Right hindlimb (tissue), 1 donor: ENCODE results near the gene SRR.

Source experiments
- DNase-seq: peaks from one replicate; pipeline ENCODE4 v3.0.0-alpha.2; 2018

Gene SRR

DNA sequence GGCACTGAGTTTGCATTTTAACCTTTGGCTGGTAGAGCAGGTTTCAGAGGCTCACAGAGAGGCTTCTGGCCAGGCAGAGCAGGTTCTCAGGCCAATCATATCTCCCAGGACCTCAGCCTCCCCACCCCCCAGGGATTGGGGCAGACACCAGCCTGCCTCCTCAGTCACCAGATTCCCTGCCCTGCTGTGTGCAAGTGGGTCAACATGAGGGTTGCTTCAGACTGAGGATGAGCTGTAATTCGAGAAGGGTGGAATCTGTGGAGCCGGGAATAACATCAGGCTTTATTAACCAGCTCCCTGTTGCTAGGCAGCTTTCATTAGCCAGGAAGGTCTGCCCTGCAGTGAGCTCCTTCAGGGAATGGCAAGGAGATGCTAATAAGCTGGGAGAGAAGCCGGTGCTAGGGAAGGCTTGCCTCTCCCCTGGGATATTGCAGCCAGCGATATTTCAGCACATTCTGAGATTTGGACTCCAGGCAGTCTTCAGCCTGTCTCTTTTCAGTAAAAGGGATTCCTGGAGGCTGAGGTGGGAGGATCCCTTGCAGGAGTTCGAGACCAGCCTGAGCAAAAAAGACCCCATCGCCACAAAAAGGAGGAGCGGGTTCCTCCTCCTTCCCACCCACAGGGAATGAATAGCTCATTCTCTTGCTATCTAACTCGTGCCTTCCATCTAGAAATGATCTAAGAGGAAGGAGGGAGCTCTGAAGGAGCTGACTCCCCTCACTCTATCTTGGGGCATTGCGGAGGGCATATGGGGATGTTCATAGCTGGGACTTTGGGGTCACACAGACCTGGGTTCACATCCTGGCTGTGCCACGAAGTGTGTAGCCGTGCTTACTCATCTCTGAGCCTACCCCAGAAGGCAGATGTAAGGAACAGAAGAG, 44.3 kb downstream of the SRR start:
- DNase-seq: no peak

DNA sequence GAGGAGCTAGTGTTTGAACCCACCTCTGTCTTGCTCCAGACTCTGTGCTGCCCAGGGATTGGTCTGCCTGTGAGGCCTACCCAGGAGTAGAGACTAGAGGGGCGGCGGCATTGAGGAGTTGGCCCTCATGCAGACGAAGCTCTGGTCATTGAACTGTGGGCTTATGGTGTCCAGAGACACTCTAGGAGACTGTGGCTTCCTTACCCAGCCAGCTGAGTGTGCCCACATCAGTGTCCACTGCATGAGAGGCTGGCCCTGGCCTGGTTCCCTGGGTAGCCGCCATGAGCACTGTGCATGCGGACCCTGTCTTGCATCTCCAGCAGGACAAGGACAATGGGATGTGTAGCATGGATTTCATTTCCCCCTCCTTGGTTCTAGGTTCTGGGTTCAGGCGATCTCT, 47.5 kb downstream of the SRR start:
- DNase-seq: no peak

DNA sequence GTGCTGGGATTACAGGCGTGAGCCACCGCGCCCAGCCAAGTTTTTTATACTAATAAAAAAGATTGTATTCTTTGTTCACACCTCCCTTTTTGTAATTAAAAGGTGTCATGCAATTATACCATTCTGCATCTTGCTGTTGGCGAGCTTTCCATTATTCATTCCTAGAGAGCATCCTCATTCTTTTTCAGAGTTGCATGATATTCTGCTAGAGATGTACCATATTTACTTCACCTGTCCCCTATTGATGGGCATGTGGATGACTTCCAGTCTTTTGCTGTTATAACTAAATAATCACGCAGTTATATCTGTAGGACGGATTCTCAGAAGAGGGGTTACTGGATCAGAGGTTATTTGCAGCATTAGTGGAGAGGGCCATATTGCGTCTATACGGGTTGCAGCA, 50.6 kb downstream of the SRR start:
- DNase-seq: no peak

DNA sequence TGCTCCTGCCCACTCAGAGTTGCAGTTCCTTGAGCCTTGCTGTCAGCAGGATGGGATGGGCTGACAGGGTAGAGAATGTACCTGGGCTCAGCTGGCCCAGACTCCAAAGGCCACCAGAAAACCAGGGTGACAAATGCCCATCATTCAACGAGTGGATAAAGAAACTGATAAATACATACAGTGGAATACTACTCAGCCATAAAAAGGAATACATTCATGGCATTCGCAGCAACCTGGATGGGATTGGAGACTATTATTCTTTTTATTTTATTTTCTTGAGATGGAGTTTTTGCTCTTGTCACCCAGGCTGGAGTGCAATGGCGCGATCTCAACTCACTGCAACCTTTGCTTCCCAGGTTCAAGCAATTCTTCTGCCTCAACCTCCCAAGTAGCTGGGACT, 53.5 kb downstream of the SRR start:
- no peak for DNase-seq

- peak; percentile 11 for DNase-seq
These were observed 54.2 kb downstream of the SRR start for GRCh38 chr17:2357931-2358434.

DNA sequence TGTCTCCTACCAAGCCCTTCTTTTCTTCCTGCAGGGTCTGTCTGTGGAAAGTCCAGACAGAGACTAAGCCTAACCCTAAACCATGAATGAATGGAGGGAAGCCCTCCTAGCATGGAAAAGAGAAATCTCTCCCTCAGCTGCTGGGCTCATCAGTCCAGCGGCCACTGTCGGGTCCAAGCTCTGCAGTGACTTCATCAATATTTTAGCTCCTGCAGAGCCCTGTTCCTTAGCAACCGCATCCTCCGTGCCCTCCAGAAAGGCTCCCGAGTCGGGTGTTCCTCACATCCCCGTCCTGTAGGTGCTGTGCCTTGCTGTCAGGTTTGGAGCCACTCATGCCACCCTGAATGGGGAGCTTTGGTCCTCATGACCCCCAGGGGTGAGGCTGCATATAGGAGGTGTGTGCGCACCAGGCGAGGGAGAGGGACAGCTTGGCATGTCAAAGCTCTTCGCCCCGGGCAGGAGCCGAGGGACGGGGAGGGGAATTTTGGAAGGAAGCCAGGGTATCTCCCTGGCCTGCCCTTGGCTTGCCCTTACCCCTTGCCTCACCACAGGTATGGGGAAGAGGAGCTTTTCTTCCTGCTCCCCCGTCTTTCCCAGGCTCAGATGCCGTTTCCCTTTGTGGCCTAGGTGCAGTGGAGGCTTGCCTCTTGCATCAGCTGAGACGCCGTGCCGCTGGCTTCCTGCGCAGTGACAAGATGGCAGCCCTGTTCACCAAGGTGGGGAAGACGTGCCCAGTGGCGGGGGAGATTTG, 57.4 kb downstream of the SRR start:
- no peak for DNase-seq

DNA sequence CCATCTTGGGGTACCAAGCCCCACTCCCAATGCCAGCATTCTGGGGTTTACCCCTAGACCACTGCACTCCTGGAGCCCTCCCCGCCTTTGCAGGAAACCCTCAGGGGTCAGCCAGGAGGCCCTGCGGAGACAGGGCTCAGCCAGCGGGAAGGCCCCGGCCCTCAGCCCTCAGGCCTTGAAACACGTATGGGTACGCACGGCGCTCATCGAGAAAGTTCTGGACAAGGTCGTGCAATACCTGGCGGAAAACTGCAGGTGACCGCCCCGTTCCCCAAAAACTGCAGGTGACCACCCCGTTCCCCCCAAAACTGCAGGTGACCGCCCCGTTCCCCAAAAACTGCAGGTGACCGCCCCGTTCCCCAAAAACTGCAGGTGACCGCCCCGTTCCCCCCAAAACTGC, 58.3 kb downstream of the SRR start:
- DNase-seq: no peak

GRCh38 chr17:2362416-2362815, 58.7 kb downstream of the SRR start:
- DNase-seq: no peak

DNA sequence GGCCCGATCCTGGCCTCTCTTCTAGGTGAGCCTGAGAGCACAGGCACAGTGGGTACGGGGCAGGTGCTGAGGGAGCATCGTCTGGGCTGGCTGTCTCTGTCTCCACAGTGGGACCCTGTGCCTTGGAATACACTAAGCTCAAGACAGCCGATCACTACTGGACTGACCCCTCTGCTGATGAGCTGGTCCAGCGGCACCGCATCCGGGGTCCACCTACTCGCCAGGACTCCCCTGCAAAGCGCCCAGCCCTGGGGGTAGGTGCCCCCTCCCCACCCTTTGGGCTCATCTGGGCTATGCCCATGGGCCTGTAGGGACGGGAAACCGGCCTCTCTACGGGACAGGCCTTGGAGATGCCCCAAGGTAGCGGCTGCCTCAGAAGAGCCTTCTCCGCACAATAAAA, 59.1 kb downstream of the SRR start:
- DNase-seq: no peak

GRCh38 chr17:2363318-2363717, 59.6 kb downstream of the SRR start:
- DNase-seq: no peak

DNA sequence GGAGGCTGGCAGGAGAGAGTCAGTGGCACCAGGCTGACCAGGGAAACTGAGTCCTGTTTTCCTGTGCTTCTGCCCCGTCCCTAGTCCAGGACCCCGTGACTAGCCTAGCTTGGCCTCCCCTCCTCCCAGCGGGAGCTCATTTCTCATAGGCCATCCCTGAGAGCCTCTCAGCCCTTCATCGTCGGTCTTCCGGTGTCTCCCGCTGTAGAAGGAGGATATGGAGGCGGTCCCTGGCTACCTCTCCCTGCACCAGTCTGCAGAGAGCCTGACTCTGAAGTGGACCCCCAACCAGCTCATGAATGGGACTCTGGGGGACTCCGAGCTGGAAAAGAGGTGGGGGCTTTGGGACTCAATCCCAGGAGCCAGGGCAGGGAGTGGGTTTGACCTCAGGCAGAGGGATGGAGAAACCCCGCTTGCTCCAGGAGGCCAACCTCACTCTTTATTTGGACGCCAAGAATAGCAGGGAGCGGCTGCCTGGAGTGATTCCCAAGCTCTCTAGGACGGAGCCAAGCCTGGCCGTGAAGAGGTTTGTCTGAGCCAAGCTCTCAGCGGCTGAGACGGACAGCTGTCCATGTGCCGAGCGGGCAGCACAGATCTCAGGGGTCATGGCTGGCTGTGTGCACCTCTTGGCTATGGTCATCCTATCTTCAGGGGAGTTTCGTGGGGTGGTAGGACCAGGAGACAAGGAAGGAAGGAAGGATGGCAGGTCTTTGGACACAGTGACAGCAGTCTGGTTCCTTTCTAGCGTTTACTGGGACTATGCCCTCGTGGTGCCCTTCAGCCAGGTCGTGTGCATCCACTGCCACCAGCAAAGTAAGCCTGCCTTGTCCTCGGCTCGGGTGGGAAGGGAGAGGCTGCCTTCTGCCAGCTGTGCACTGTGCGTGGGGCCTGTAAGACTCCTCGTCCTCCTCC, 60.4 kb downstream of the SRR start:
- peak; percentile 60 for DNase-seq

GRCh38 chr17:2364763-2365116, 61.0 kb downstream of the SRR start:
- DNase-seq: no peak

DNA sequence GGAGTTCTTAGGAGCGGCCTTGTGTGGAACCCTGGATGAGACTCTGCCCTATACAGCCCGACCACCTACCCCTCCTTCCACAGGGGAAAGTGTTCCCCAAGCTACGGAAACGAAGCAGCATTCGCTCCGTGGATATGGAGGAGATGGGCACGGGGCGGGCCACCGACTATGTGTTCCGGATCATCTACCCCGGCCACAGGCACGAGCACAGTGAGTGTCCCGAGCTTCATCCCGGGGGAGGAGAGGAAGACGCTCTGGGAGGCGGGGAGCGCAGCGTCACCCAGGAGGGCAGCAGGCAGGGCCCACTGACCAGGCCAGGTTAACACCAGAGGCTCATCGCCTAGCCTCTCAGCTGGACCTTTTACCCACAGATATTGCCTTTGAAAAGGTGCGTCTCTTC, 61.4 kb downstream of the SRR start:
- no peak for DNase-seq

DNA sequence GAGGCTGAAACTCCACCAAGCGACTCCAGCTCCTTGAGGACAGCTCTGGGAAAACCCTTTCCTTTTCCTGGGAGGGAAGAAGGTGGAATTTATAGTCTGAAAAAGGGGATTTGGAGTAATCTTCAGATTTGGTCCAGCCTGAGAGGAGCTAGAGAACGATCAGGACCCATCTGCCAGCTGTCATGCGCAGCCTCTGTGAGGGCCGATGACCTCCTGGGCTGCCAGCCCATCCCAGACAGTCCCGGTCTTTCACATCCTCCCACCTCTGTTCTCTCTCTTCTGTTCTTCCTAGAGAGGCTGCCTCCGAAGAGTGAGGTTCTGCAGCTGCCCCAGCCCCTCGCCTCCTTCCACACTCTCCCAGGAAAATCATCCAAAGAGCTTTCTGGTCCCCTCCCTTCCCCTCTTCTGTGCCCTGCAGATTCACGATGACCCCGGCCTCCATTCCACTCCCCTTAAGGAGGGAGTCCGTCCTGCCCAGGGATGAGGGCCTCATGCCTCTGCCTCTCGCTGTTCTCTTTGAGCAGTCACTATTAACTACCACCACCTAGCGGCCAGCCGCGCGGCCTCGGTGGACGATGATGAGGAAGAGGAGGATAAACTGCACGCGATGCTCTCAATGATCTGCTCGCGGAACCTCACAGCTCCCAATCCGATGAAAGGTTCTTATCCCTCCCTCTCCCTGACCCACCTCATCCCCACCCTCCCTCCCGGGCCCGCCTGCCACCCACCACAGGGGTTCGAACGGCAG, 63.2 kb downstream of the SRR start:
- DNase-seq: no peak

- DNase-seq: no peak
These were observed 64.6 kb downstream of the SRR start for GRCh38 chr17:2368359-2368758.

GRCh38 chr17:2369039-2369438, 65.3 kb downstream of the SRR start:
- no peak for DNase-seq

DNA sequence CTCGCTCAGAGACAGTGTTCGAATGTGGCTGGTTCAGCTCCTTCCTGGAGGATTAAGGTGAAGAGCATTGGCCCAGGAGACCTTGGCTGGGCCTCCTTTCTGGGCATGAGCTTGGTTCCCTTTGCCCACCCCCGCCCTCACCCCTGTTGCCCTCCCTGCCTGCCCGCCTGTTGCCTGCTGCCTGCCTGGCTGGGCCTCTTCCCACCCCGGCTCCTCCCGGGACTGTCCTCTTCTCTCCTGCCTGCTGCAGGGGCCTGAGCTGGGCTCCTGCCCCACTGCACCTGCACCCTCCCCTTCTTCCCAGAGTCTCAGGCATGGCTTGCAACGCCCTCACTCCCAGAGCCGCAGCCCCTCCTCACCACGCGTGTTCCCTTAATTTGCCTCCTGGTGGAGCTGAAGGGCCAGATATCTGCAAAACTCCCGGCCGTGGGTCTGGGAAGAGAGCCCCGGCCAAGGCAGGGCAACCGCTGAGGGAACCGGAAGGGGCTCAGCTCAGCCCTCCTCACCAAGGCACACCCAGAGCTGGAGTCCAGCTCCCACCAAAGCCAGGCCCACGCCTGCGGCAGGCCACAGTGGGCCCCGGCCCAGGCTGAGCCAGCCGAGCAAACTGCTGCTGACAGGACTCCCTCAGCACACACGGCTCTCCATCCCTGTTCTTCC, 65.9 kb downstream of the SRR start:
- peak; percentile 52 for DNase-seq

GRCh38 chr17:2370211-2370589, 66.5 kb downstream of the SRR start:
- no peak for DNase-seq

- DNase-seq: no peak
These were observed 67.7 kb downstream of the SRR start for GRCh38 chr17:2371183-2372130.

DNA sequence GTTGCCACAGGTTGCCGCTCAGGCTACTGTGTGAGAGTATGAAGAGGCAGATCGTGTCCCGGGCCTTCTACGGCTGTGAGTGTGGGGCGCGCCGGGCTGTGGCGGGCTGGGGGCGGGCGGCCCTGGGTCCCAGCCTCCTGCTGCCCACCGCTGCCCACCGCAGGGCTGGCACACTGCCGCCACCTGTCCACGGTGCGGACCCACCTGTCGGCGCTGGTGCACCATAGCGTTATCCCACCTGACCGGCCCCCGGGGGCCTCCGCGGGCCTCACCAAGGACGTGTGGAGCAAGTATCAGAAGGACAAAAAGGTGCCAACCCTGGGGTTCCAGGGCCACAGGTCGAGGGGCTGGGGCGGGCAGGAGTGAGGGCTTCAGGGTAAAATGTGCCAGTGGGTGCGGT, 68.4 kb downstream of the SRR start:
- DNase-seq: no peak

DNA sequence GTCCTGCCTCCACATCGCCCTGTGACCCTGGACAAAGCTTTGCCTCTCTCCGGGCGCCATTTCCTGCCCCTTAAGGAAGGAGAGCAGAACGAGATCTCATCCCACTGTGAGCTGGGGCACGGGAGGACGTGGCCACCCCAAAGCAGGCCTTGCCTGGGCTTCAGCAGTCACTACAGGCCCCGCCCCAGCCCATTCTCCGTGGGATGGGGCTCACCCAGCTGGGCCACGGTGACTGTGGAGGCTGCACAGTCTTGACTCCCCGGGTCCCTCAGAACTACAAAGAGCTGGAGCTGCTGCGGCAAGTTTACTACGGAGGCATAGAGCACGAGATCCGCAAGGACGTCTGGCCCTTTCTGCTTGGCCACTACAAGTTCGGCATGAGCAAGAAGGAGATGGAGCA, 68.9 kb downstream of the SRR start:
- no peak for DNase-seq
